NCI-H1436 (cell line): ENCODE data around the gene ATP5F1B.

ENCODE experiments used
- DNase-seq: peaks from one replicate; lab custom pipeline; 2025; lab: John Stamatoyannopoulos, UW

The ATP5F1B gene

DNA sequence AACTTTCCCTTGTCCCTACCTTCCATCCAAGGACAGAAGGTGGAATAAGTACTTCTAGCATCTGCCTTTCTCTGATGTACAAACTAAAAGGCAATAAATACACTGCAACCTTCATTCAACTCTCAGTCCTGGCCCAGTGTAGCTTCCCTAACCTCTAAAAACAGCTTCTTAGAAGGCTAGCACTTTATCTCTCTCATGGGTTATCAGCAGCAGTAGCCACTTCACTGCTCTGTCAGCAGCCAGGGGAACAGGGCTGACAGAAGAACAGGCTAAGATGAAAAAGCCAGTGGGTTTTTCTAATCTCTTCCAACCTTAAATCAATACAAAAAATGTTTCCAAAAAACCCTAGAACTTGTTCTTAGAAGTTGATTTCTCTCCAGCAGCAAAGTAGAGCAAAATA, 28.9 kb downstream of the ATP5F1B start:
- no peak for DNase-seq

DNA sequence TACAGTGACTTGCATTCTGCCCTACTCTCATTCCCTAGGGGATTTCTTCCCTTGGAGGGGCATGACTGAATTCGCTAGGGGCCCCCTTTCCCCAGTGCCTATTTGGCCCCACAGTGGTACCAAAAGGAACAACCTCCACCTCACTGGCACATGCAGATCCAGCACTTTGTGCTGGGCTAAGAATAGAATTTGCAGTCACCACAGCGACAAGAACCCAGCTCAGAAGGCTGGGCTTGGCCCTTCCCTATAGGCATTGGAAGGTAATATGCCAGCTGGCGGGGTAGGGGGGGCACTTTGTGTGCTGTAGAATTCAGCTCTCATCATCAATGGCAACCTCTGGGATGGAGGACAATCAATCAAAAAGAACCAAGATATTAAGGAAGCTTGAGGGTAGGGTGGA, 29.5 kb downstream of the ATP5F1B start:
- no peak for DNase-seq

DNA sequence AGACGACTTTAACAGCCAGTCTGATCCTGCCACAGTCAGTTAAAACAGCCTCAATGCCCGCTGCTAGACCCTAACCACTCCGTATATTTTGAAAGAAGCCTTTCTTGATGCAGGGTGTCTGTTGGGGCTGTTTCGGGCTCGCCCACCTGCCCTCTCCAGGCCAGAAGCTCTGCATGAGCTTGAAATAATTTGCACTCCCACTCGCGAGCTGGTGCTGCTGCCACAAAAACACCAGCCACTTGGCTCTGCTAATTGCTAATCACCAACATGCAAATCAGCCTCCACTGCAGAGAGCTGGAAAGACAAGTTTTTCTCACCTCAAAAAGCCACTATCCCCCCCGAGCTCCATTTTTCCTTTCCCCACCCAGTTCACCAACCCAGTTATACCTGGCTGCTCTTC, 31.2 kb downstream of the ATP5F1B start:
- no peak for DNase-seq

DNA sequence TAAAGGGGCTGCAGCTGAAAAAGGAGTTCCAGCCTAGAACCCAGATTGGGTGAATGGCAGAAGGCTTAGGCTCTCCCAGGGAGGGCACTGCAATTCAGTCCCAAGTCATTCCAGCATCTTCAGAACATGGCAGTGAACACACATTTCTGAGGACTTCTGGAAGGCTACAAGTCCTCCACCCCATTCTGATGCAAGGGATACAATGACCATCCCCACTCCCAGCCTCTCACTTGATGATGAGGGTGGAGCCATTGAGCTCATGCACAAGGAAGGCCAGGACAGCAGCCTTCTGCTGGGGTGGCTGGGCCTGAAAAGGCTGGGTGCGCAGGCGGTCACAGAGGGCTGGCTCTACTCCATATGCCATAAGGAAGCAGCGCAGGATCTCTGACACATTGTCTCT, 41.4 kb downstream of the ATP5F1B start:
- no peak for DNase-seq

DNA sequence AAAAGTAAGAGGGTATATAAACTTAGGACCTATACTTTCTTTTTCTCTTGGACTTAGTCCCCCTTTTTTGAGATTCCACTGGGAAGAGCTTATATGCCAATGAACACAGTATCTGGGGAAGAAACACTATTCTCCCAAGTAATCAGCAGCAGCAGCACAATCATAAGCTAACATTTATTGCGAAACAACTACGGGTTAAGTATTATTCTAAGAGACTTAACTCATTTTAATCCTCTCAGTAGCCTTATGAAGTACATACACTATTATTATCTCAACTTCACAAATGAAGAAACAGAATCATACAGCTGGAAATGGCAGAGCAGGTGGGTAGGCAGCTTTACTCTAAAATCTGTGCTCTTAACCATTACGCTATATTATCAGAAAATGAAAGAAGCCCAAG, 43.5 kb downstream of the ATP5F1B start:
- DNase-seq, result no peak

DNA sequence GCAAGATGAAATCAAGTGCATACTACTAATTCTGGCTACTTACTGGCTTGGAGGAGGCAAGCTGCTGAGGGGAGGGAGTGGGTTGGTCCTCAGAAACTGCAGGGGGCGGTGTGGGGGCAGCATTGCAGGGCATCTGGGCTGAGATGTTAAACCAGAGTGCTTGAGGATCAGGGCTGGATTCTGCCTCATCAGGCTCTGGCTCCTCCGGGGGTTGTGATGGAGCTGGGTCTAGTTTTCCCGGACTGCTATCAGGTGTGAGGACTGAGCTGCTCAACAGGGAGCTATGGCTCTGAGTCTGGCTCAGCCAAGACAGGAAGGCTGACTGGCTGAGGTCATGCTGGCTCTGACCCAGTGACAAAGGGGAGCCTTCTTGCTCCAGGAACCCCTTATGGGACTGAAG, 44.3 kb downstream of the ATP5F1B start:
- DNase-seq, result no peak

DNA sequence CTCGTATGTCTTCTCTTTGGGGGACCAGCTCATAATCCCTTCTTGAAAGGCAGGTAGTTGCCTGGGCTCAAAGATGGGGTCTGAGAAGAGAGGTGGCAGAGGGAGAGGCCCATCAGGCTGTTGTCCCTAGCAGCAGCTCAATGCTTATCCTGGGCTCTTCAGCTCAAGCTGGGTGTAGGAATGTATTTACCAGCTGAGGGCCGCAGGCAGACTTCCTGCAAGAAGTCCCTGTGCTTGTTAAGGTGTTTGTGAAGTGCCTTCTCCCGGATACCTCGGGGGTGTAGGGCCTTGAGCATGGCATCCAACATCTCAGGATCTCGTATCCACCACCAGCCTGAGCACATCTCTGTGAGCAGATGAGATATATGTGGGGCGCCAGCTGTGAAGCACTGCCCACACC, 45.0 kb downstream of the ATP5F1B start:
- no peak for DNase-seq

DNA sequence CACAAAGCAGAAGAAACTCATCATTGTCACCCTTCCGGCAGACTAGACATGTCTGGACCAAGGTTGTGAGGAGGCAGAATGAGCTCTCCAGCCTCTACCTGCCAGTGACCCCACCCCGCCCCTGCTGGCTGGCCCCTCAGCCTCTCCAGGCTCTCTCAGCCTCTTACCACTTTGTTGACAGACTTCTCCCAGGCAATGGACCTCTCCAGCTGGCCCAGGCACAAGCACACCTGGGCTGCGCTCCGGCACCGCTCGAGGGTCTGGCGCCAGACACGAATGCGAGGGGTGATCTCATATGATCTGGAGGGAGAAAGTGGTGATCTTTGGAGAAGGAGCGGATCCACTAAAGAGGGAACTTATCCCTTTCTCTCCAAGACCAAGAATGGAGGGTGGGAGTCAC, 46.0 kb downstream of the ATP5F1B start:
- no peak for DNase-seq

DNA sequence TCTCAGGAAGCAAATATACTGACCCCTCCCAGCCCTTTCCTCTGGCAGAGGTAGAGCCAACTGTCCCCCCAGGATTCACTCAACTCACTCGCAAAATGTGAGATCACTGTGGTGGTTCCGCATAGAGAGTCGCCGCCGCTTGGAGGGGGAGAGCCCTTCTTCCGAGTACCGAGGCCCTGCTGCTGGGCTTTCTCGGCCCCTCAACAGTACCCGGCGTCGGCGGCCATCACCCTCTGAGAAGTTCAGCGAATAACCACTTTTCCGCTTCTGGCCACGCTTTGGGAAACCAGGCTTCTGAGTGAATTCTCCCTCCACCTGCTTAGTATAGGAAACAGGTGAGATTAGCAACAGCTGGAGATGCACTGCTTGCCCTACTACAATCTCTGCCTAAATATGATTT, 46.7 kb downstream of the ATP5F1B start:
- DNase-seq, result no peak

DNA sequence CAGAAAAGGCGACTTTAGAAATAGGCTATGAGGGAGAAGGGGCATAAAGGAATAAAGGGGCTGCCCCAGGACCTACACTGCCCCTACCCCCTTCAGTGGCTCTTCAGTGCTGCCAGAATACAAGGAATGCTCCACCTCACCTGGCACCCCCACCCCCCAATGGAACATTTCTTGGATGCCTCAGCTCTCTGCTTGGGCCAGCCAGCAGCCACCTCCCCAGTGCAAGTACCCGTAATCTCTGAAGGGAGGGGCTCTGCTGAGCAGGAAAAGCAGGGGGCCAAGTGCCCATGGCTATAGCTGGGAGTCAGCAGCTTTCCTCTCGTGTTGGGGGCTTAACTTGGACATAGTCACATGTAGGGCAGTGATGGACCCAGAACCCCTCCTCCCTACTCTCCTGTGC, 49.0 kb downstream of the ATP5F1B start:
- DNase-seq, result no peak

DNA sequence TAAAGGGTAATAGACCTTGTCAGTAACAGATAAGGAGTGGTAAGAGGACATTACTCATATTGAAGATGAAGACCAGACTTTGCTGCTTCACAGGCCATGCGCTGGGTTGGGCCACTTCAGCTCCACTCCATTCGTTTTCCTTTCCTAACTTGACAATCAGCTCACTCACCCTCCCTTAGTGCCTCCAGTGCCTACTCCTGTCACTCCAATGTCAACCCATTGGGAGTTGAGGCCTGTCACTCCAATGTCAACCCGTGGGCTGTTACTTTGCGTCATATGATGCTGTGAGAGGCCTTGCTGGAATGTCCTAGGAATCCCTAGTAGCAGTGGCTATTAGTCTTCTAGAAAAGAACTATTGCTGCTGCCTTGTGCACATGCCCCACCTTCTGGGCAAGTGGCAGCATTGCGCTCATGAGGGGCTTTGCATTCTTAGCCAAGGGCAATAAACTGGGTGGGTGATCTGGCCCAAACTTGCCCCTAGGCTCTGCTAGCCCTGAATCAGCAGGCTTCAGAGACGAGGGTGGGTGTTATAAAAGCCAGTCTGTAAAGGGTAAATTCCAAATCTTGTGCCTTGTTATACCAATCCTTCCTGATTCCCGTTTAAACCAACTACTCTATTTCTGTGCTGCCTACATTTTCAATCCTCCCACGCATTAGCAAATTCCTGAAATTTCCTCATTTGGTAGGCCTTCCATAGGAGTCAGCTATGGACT, 51.7 kb downstream of the ATP5F1B start:
- DNase-seq, result peak; percentile 57

DNA sequence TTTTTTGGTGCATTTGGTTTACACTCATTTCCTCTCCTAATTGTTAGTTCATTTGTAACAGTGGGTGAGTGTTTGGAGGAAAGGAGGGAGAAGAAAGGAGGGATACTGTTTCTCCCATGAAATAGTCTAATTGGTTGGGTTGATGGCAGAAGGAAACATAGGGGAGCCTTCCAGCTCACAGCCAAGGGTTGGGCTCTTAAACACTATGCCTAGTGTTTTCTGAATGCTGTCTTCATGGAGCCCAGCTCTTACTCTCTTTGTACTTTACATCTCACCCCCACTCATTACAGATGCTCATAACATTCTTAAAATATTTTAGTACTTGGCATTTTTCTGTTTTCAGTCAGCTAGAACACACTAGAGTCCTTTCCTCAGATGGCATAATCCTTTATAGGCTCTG, 53.8 kb downstream of the ATP5F1B start:
- DNase-seq, result no peak

DNA sequence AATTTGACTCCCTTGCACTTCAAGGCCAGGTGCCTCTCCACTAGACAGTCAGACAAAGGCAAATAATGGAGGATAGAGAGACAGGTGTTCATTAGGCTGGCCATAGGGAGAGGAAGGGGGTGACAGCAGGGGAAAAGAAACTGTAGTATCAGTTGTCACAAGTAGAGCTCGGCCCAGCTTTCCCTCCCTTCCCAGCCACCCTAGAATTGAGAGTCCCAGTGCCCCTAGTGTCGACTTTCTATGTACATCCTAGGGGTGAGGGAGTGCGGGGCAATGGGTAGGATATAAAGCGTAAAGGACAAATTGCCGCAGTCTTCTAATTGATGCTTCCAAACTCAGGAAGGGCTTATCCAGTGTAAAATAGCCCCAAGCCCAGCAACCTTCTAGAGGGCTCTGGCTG, 54.7 kb downstream of the ATP5F1B start:
- DNase-seq, result no peak

DNA sequence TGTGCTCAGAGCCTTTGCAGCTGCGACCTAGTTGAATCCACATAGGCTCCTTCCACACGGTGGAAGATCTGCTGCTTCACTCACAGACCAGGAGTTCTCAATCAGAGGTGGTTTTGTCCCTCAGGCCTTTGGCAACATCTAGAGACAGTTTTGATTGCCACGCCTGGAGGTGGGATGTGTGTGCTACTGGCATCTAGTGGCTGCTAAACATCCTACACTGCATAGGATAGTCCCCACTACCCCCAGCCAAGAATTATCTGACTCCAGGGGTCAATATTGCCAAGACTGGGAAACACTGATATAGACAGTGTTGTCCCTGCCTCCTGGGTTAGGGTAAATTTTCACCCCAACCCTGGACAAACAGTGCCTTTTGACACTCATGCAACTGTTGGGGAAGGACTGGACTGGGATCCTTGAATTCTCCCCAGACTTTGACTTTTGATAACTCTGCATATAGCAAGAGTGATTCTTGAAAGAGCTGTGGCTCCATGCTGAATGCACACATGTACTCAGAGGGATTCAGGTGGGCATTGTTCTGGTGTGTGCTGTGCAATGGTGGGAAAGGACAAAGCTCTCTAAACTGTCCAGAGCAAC, 55.5 kb downstream of the ATP5F1B start:
- DNase-seq, result no peak

DNA sequence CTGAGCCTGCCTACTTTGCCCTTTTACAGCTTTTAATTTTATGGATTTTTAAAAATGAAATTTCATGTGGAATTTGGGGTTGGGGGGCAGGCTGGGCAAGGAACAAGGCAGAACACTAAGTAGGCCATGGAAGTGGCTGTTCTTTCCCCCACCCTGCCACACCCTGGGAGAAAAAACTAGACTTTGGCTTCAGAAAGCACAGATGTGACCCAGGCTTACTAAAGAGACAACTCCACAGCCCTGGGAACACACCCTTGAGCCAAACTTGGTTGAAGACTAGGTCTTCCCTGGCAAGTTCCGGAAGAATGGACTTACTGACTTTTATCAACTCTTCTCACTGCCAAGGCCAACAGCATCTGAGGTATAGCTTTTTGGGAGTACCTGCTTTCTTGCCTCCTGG, 56.0 kb downstream of the ATP5F1B start:
- no peak for DNase-seq
